ENCODE measurements around the gene SBNO1.
"Not testable (repeated sequence)": the region's sequence is repeated elsewhere in the genome, so short reads cannot be mapped to it uniquely, and the experiment has no call there.

Gene SBNO1

DNA sequence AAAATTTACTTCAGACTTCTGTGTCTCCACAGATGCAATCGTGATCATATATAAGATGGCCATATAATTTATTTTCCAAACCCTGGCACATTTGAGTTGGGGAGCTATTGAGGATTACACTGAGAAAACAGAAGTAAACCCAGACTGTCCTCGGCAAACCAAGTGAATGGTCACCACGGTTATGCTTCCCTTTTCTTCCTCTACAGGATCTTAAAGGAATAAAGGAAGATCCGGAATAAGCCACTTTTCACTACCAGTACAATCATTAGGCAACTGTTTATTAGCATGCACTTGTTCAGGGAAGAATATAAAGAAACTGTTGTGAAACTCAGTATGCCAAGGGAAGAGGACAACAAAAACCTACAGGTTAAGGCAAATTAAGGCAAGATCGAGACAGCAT lies 27.6 kb downstream of the SBNO1 start:
- no peak for DNase-seq

DNA sequence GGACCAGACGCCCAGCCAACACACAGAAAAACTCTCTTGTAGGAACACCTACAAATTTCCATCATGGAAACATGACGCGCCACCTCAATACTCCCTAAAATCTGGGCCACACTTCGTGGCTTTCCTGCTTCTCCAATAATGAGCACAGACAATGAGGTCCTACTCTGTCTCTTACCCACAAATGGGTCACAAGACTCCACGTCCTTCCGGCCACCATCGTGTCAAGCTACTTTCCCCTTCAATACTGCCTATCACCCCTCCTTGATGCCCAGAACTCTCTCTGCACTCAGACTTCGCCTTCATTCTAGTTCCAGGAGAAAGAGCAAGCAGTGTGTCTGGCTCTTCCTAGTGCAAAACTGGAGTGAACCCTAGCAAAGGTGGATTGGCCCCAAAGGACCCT lies 28.1 kb downstream of the SBNO1 start:
- DNase-seq, result no peak

DNA sequence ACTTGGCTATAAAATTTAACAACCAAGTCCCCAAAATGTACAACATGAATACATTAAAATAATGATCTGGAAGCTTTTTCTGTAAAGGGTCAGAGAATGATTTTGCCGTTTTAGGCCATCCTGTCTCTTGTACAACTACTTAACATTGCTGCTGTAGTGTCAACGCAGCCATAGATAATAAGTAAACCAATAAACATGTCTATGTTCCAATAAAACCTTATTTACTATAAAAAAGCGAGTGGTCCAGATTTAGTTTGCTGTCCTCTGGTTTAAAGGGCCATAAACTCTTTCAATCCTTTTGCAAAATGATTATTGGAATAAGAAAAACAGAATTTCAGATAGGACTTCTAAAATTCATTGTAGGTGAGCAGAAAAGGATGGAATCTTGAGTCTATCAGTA lies 29.2 kb downstream of the SBNO1 start:
- no peak for DNase-seq

DNA sequence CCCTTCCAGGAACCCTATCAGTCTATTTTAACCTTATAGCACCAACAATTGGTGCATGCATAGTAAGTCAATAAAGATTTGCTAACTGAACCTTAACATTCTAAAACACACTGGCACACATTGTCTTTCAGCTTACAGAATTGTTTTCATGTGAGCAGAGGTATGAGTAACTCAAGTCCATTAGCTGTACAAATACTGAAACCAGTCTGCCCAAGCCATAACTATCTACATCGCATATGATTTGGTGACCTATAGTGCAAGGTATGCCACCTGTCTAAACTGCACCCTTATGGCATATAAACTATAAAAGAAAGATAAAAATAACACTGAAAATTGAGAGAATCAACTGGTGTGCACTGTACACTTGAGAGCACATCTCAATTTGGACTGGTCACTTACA lies 34.8 kb downstream of the SBNO1 start:
- DNase-seq, result no peak

DNA sequence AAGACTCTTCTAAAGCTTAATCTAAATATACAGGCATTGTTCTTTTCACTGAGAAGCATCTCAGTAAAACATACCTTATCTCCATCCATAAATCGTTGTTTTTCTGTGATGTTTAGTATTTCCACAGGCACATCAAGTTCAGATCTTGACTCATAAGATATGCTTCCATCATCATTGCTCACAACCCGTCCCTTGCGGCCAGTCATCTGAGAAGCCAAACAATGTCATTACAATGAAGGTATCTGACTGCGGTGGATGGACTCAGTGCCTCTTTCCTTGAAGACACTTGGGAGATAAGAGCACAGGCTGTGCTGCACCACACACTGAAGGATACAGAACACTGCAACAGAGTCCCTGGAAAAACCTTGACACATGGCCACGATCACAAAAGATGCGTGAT lies 44.8 kb downstream of the SBNO1 start:
- DNase-seq, result no peak

DNA sequence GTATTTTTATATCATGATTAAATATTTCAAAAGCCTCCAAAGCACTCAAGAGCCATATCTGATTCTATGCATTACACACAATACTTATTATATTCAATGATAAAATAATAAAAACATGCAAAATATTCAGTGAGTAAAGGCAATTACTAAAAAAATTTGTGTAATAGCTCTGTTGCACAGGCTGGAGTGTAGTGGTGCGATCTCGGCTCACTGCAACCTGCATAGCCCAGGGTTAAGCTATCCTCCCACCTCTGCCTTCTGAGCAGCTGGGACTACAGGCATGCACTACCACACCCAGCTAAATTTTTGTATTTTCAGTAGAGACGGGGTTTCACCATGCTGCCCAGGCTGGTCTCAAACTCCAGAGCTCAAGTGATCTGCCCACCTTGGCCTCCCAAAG lies 45.4 kb downstream of the SBNO1 start:
- DNase-seq, result no peak

DNA sequence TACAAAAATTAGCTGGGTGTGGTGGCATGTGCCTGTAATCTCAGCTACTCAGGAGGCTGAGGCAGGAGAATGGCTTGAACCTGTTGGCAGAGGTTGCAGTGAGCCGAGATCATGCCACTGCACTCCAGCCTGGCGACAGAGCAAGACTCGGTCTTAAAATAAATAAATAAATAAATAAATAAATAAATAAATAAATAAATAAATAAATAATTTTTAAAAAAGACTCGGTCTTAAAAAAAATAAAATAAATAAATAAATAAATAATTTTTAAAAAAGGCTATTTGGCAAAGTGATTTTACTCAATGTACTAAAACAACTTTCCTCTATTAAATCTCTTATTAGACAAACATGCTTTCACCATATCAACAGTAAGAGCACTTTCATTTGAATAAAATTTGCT lies 51.6 kb downstream of the SBNO1 start:
- not testable (repeated sequence) for DNase-seq

DNA sequence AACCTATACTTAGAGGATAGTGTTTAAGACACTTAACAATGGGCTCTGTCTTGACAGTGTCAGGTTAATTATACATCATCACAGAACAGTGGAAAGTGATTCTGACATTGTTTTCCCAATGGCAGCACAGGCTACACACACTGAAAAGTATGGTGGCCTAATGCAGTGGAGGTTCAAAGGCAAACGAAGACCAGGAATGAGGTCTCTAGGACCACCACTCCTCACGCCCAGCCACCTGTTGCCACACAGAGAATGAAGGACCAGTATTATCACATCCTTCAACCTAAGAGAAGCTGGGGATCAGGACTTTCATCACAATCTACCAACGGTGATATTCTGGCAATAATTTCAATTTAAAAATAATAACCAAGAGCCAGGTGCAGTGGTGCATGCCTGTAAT lies 58.4 kb downstream of the SBNO1 start:
- no peak for DNase-seq

DNA sequence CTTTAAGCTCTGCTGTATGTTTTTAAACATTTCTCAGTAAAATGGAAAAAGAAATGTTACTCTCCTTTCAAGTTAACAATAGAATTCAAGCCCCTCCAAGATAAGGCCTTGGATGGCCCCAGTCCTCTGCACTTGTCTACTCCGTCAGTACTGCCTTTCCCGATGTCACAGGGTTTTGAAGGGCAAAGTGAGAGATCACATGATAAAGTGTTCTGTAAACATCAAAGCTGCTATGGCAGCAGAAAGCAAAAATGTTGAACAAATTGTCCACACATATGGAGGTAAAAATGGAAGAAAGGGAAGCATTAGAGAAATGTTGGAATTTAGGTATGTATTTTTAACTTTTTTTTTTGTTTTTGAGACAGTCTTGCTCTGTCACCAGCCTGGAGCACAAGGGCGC lies 59.5 kb downstream of the SBNO1 start:
- no peak for DNase-seq

DNA sequence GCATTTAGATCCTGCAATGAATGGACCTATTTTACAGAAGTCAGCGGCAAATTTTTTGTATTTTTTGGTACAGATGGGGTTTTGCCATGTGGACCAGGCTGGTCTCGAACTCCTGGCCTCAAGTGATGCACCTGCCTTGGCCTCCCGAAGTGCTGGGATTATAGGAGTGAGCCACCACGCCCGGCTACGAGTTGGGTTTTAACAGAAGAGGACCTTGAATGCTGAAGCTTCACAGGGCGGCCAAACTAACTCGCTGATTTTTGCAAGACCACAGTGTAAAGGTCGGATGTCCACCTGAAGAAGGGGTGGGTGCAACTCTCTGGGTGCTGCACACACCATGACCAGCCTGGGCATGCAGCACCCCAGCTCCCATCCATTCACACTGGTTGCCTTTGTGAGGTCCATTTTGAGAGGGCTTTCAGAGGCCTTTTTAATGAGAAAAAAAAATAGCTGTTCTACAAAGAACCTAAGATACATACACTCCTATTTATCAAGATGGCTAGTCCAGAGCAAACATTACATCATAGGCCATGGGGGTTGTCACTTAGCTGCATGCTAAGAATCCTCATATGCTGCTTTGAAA lies 71.4 kb downstream of the SBNO1 start:
- no peak for DNase-seq

DNA sequence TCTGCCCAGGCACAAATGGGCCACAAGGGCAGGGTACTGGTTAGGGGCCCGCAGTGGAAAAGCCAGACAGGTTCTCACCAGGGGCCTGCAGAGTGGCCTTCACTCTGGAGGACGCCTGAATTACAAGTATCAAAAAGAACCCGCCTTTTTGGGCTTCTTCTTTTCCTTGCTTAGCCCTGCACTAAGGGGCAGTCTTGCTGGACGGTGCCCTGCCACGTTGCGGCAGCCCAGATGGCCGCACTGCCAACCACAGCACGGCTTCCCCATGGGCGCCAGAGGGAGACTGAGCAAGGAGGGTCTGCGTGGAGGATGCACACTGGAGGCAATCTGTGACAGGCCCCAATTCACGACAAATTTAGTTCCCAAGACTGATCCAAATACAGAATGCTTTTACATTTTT lies 74.7 kb downstream of the SBNO1 start:
- no peak for DNase-seq

DNA sequence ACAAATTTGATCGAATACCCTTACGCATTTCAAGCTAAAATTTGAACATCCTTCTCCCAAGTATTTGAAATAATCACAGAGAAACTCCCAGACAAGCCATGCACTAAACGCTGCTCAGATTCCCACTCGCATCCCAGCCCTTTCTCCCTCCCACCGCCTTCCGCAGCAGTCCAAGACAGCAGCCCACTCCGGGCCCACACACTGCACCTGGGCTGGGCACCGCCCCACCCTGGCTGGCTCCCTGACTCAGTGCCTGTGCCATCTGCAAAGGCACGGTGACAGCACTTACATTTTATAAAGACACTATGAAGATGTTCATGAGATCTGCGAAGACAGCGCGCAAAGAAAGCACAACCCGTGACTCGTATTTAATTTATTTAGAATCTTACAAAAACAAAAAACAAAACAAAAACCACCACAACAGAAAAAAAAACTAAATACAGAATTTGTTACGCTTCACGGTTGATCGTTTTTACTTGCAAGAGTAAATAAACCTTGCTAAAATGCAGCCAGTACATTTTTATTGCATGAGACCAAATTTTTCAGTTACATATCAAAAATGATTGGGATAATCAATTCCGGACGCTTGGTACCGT lies 75.8 kb downstream of the SBNO1 start:
- no peak for DNase-seq

DNA sequence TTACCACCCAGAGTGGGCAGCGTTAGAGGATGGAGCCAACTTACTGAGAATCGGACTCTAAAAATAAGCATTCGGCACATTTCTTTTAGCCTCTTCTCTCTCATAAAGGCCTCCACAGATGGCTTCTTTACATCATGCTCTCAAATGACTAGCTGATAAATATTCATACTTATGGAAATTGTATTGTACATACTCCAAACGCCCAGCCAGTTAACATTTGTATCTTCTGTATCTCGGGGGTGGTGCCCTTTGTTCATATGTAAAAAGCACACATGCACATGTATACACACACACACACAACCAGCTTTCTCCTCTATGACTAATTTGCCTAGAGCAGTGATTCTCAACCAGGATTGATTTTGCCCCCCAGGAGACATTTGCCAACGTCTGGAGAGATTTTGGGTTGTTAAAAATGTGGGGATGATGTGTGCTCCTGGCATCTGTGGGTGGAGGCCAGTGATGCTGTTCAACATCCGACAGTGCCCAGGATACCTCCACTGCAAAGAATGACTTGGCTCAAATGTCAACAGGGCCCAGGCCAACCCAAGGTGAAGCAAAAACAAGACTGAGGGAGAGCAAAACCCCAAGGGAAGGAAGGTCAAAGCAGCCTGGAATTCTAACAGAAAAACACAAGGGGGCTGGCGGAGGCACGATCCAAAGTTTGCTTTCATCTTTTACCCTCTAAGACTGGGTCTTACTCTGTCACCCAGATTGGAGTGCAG lies 77.8 kb downstream of the SBNO1 start:
- DNase-seq, result no peak

DNA sequence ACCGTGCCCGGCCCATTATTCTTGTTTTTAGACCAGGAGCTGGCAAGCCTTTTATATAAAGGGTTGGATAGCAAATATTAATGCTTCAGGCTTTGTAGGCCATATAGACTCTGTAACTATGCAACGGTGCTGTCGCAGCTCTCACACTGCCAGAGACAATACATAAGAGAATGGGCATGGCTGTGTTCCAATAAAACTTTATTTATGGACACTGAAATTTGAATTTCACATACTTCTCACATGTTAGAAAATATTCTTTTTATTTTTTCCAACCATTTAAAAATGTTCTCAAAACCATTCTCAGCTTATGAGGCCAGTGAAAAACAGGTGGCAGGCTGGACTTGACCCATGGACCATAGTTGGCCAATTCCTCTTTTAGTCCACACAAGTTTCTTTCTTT lies 80.0 kb downstream of the SBNO1 start:
- DNase-seq, result no peak

DNA sequence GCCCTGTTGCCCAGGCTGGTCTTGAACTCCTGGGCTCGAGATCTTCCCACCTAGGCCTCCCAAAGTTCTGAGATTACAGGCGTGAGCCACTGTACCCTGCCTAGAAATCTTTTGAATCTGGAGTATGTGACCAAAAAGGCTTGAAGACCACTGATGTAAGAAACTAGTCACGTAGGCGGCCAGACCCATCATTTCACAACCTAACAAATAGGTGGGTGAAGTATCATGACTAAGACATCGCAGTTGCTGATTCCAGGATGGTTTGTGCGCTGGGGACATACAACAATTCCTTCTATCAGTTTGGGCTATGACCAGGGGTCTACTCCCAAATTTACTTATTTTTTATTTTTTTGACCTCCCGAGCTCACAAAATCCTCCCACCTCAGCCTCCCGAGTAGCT lies 81.2 kb downstream of the SBNO1 start:
- no peak for DNase-seq

DNA sequence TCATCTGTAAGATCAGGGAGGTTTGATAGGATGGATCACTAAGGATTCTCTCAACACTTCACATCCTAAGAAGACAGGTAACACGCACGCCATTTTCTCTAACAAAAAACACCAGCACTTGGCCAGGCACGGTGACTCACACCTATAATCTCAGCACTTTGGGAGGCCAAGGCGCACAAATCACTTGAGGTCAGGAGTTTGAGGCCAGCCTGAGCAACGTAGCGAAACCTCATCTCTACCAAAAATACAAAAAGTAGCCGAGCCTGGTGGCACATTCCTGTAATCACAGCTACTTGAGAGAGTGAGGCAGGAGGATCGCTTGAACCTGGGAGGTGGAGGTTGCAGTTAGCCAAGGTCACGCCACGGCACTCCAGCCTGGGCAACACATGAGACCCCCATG lies 82.5 kb downstream of the SBNO1 start:
- no peak for DNase-seq

DNA sequence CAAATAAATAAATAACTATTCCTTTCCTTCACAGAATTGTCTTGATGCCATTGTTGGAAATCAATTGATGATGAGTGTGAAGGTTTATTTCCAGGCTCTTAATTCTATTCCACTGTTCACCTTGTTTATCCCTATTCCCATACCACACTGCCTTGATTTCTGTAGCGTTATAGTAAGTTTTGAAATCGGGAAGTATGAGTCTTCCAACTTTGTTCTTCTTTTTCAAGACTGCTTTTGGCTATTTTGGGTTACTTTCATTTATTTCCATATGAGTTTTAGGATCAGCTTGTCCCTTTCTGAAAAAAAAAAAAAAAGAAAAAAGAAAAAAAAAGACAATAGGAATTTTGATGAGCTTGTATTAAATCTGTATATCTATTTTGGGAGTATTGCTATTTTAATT lies 83.7 kb downstream of the SBNO1 start:
- DNase-seq, result no peak

DNA sequence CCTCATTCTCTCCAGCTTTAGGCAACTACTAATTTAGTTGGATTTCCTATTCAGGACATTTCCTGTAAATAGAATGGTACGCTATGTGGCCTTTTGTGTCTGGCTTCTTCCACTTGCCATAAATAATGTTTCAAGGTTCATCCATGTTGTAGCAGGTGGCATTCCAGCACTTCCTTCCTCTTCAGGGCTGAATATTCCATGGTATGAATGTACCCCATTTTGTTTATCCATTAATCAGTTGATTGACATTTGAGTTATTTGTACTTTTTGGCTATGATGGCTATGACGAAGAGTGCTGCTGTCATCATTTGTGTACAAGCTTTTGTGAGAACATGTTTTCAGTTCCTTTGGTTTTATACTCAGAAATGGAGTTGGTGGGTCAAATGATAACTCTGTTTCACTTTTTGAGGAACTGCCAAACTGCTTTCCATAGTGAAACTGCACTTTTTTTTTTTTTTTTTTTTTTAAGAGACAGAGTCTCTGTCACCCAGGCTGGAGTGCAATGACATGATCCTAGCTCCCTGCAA lies 86.5 kb downstream of the SBNO1 start:
- no peak for DNase-seq

DNA sequence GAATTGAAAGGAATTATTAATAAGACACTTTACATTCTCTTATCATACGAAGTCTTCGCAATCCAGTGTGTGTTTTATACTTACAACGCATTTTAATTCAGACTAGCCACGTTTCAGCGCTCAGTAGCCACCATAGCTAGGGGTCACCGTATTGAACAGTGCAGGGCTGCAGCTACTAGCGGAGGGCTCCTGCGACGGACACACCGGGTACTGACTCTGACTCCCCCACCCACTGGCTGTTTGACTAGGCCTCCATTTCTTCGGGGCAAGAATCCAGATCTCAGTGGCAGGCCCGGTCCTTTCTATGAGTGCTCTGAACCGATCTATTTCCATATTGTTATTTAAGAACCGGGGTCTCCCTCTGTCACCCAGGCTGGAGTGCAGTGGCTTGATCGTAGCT lies 91.5 kb downstream of the SBNO1 start:
- DNase-seq, result no peak

DNA sequence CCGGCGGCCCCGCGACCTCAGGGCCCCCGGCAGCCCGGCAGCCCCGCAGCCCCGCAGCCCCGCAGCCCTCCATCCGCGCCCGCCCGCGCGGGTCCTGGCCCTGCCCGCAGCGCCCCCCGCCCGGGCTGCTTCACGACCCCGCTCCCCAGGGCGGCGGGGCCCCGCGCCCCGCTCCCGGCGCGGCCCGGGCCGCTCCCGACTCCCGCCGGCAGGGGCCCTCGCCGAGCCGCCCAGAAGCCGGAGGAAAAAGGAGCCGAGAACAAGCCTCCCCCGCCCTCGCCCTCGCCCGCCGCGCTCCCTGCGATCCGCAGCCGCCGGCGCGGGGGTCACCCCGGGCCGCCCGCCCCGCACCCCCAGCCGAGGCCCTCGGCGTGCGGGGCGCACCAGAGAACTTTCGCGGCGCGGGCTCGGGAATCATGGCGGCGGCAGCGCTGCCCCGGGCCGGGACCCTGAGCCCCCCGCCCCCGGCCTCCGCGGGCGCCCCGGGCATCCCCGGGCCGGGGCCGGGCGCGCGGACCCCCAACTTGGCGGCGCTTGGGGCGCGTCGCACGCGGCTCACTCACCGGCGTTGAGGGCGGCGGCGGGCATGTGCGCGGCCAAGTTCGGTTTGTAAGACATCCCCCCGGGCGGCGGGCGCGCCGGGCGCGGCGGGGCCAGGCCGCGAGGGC lies 93.5 kb downstream of the SBNO1 start:
- peak; percentile 80 for DNase-seq

DNA sequence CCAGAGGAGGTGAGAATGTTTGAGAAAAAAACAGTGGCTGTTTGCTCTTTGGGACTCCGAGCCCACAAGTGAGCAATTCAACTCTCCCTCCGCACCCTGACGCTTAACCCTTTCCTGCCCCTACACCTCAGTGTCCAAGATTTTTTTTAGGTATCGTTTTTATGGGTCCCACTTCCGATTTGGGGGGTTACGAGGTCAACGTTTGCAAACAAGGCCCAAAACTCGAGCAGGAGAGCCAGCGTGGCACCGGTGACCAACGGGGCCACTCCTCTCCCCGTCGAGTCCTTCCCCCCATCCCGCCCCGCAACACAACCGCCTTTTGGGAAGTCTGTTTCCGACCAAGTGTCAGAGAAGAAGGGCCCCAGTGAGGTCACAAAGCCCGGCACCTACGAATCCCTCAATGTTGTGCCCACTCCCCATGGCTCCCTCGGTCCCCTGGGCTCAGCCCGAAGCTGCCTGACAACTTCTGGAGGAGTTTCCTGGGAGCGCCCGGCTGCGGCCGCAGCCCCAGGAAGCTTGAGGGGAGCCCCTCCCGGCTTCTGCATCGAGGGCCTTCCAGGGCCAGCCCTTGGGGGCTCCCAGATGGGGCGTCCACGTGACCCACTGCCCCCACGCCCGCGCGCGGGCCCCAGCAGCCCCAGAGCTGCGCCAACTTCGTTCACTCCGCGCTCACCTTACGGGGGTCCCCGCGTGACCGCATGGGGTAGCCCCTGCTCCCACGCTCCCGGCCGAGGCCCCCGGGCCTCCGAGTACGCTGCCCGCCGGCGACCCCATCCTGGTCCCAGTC lies 94.2 kb downstream of the SBNO1 start:
- DNase-seq, result peak; percentile 65

DNA sequence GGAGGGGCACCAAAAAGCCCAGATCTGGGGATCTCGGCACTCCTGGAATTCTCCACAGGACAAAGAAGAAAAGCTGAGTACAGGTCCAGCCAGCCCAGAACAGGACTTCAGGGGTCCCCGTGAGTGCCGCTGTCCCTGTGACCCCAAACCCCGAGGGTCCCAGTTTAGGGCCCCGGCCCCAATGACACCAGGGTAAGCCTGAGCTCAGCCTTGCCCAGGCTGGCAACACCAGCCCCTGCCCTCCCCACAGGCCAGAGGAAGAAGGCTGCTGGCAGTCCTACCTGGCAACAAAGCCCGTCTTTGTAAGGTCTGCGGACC lies 94.8 kb downstream of the SBNO1 start:
- peak; percentile 53 for DNase-seq

DNA sequence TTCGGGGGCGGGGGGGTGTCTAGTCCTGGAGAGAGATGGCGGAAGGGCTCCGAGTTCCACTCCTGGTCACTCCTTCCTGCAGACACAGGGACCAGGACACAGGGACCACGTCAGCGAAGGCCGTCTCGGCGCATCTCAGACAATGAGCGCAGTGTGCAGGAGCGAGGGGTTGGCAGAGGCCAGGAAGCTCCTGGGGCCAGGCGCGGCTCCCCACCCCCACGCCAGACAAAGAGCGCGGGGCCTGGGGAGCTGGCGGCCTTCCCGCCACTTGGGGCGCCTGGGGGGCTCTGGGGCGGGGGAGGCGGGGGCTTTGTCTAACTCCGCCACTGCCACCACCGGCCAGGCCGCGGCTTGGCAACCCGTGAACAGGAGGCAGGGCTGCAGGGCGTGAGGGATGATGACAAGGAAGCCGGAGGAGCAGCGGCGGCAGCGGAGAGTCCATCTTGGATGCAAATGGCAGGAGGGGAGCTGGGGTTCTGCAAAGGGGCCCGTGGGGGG lies 95.2 kb downstream of the SBNO1 start:
- peak; percentile 90 for DNase-seq

All from right hindlimb (tissue), 1 donor.